H1 (cell line): Measurements from ENCODE around the gene STK39. TPM values are rescaled to one million over a fixed set of nuclear protein-coding genes. Genes with fewer than 3 reads are reported as not detected.

Source experiments
- ASH2L ChIP-seq: fragments of 200-600, 300-600 bp; sonication (generic); IDR thresholded peaks from one replicate; pipeline ENCODE4 v1.7.1; 2017; ENCODE audit warnings: low read length
- CTCF ChIP-seq, 3 experiments: IDR thresholded peaks; 1 replicate in 2 of 3; 2 replicates in 1 of 3; pipeline versions ENCODE4 v1.5.1 to v1.6.1; 2011; ENCODE audit warnings: low read length in 3 of 3, mild to moderate bottlenecking in 3 of 3, inconsistent platforms in 2 of 3, low read depth in 1 of 3, moderate library complexity in 1 of 3; ENCODE audit not compliant: insufficient read depth in 1 of 3; ENCODE audit errors: control extremely low read depth in 1 of 3
- JUND ChIP-seq: IDR thresholded peaks from 2 replicates; pipeline ENCODE4 v1.6.1; 2011; ENCODE audit warnings: mild to moderate bottlenecking, improper control_type of control experiment, low read length
- PHF8 ChIP-seq: fragments of 200-600 bp; sonication (generic); conservative IDR thresholded peaks from 2 replicates; pipeline ENCODE4 v1.7.1; 2012; ENCODE audit warnings: low read depth, mild to moderate bottlenecking, inconsistent platforms, low read length, moderate library complexity
- RAD21 ChIP-seq, 2 experiments: IDR thresholded peaks in 1 of 2; conservative IDR thresholded peaks in 1 of 2; 2 replicates each; pipeline ENCODE4 v1.6.1; 2011; ENCODE audit warnings: low read depth in 2 of 2, low read length in 2 of 2, improper control_type of control experiment in 1 of 2, inconsistent platforms in 1 of 2, mild to moderate bottlenecking in 1 of 2, moderate library complexity in 1 of 2
- RBBP5 ChIP-seq: IDR thresholded peaks from 2 replicates; pipeline ENCODE4 v1.7.1; 2012; ENCODE audit warnings: low read depth, mild to moderate bottlenecking, inconsistent platforms, low read length, moderate library complexity, borderline replicate concordance
- RFX5 ChIP-seq: IDR thresholded peaks from 2 replicates; pipeline ENCODE4 v1.6.1; 2011; ENCODE audit warnings: low read depth, low read length, improper control_type of control experiment, borderline replicate concordance
- SIN3A ChIP-seq, 2 experiments: IDR thresholded peaks in 1 of 2; conservative IDR thresholded peaks in 1 of 2; 2 replicates each; pipeline ENCODE4 v1.6.1; 2011 to 2012; ENCODE audit warnings: low read length in 2 of 2, improper control_type of control experiment in 1 of 2, low read depth in 1 of 2, mild to moderate bottlenecking in 1 of 2
- SP4 ChIP-seq: IDR thresholded peaks from 2 replicates; pipeline ENCODE4 v1.6.1; 2012; ENCODE audit warnings: low read length, inconsistent platforms
- TAF1 ChIP-seq: IDR thresholded peaks from 2 replicates; pipeline ENCODE4 v1.6.1; 2011; ENCODE audit warnings: mild to moderate bottlenecking, low read depth, low read length
- YY1 ChIP-seq: IDR thresholded peaks from 2 replicates; pipeline ENCODE4 v1.6.1; 2011; ENCODE audit warnings: low read depth, mild to moderate bottlenecking, low read length
- polyA plus RNA-seq, 7 experiments: library from polyadenylated mRNA; depleted of rRNA in 3 of 7; stranded (reverse) in 5 of 7; unstranded in 2 of 7; fragments of >200 nt in 5 of 7; fragments of 200-250 nt in 2 of 7; gene quantifications; 1 replicate in 5 of 7; 2 replicates in 1 of 7; 4 replicates in 1 of 7; pipeline versions ENCODE4 v1.2.1 to v1.2.3, GENCODE V29; 2011 to 2013; ENCODE audit warnings: missing spikeins in 2 of 7, mixed read lengths in 2 of 7
- total RNA-seq: library from RNA; stranded (reverse); fragmentation: NEBNext Ultra II Directional; extraction: Animal tissue kit (Norgen Biotek cat#: 25700); gene quantifications from 2 replicates; pipeline ENCODE4 v1.2.1, GENCODE V29; 2021

Gene STK39
- total and polyA plus RNA-seq, 2 of the 8 experiments (the other 6 are each of a cell fraction or from before 2014, with no cell fraction given), result 13.7 to 23.8 TPM

GRCh38 chr2:168247341-168248261 is at the start of gene STK39 (continued):
- TF ChIP-seq SIN3A (conservative IDR thresholded peaks at IDR 0.05 in 1 of 2, IDR thresholded peaks at IDR 0.05 in 1 of 2; ENCODE audit: low read depth in 1 of 2, low read length in 2 of 2) (0 out of 4 replicates have a peak, but pooled peaks of 1 of the 2 experiments have one; percentile 41), RBBP5 (peak; percentile 91), SP4 (no peak), RFX5 (no peak), JUND (no peak), ASH2L (peak; percentile 73), RAD21 (IDR thresholded peaks at IDR 0.05 in 1 of 2, conservative IDR thresholded peaks at IDR 0.05 in 1 of 2; ENCODE audit: low read depth in 2 of 2, low read length in 2 of 2) (peak in 1 of 2 experiments; percentile 22; a peak in 1 of 4 replicates), TAF1 (peak; percentile 57), PHF8 (peak; percentile 70), CTCF (IDR thresholded peaks at IDR 0.05; ENCODE audit: control extremely low read depth in 1 of 3, insufficient read depth in 1 of 3, low read depth in 1 of 3, low read length in 3 of 3) (no peak; a peak in 1 of 4 replicates), YY1 (no peak; the same call in 1 of the 2 replicates)
